Thoracic aorta (tissue), 2 donors: Measurements from ENCODE around the gene CCR7. TPM values are rescaled to one million over a fixed set of nuclear protein-coding genes. Genes with fewer than 3 reads are reported as not detected.

Experiments
- ATAC-seq: fragments of 150-250 bp; one replicate; pipeline ENCODE4 v1.8.0; 2017; ENCODE audit warnings: low read depth; ENCODE audit not compliant: insufficient number of reproducible peaks, low FRiP score
- DNase-seq: peaks from one replicate; pipeline ENCODE4 v3.0.0-alpha.2; 2020; ENCODE audit warnings: low spot score
- H3K27ac ChIP-seq, 2 donors: fragments of 200-600 bp; sonication (generic); 1 replicate in 1 of 2; 2 replicates in 1 of 2; pipeline ENCODE4 v1.5.1; 2016; ENCODE audit warnings: mild to moderate bottlenecking in 2 of 2, moderate library complexity in 2 of 2
- H3K27me3 ChIP-seq: fragments of 200-600 bp; sonication (generic); replicated peaks from 2 replicates; pipeline ENCODE4 v1.6.0; 2016; ENCODE audit warnings: mild to moderate bottlenecking; ENCODE audit not compliant: insufficient read depth
- H3K36me3 ChIP-seq: fragments of 200-600 bp; sonication (generic); one replicate; pipeline ENCODE4 v1.5.1; 2016
- H3K4me1 ChIP-seq, 2 donors: fragments of 200-600 bp; sonication (generic); 1 replicate in 1 of 2; 2 replicates in 1 of 2; pipeline versions ENCODE4 v1.5.1 to v1.6.0; 2016; ENCODE audit warnings: low read depth in 2 of 2, mild to moderate bottlenecking in 1 of 2; ENCODE audit not compliant: control insufficient read depth in 1 of 2
- H3K4me3 ChIP-seq: fragments of 200-600 bp; sonication (generic); 2 replicates; pipeline ENCODE4 v1.5.1; 2016; ENCODE audit warnings: mild to moderate bottlenecking
- H3K9me3 ChIP-seq: fragments of 200-600 bp; sonication (generic); 2 replicates; pipeline ENCODE4 v1.5.1; 2016
- CTCF ChIP-seq: fragments of 200-600 bp; sonication (generic); IDR thresholded peaks from one replicate; pipeline ENCODE4 v1.5.1; 2019; ENCODE audit warnings: antibody characterized with exemption
- total RNA-seq, 2 donors: library from RNA; depleted of rRNA; stranded (reverse); fragments of >200 nt; gene quantifications; one replicate each; pipeline versions ENCODE4 v1.1.0 to v1.2.3, GENCODE V29; 2016

The CCR7 gene
- total RNA-seq, 2 donors from 2014 or later, result not detected

- no peaks in the 10 kb centered on the region for H3K4me1 ChIP-seq
- H3K9me3 ChIP-seq, result peaks cover 4% of the 10 kb centered on the region
- no peaks in the 10 kb centered on the region for H3K27me3 ChIP-seq
- DNase-seq (no peak), ATAC-seq (no peak)
- TF ChIP-seq CTCF, result no peak
- no peak overlapping the region for H3K27ac ChIP-seq
- H3K4me3 ChIP-seq, result no peak overlapping the region
- H3K36me3 ChIP-seq, result no peaks in the 10 kb centered on the region
Measured at GRCh38 chr17:40524243-40524965, 40.9 kb downstream of the CCR7 start.

GRCh38 chr17:40522961-40523310 lies 42.3 kb downstream of the CCR7 start:
- H3K27ac ChIP-seq, result no peak overlapping the region
- ATAC-seq (no peak), DNase-seq (no peak)

GRCh38 chr17:40522250-40522960 lies 42.9 kb downstream of the CCR7 start:
- Histone ChIP-seq H3K9me3 (peaks cover 4% of the 10 kb centered on the region), H3K4me3 (no peak overlapping the region), H3K4me1 (no peaks in the 10 kb centered on the region), H3K27me3 (no peaks in the 10 kb centered on the region), H3K27ac (no peak overlapping the region), H3K36me3 (no peaks in the 10 kb centered on the region)
- ATAC-seq (no peak), DNase-seq (no peak)
- no peak for TF ChIP-seq CTCF

More at GRCh38 chr17:40522961-40523310, 42.3 kb downstream of the CCR7 start:
- no peak for TF ChIP-seq CTCF
- Histone ChIP-seq H3K36me3 (no peaks in the 10 kb centered on the region), H3K9me3 (peaks cover 4% of the 10 kb centered on the region), H3K4me1 (no peaks in the 10 kb centered on the region), H3K4me3 (no peak overlapping the region), H3K27me3 (no peaks in the 10 kb centered on the region)

- H3K36me3 ChIP-seq, result no peaks in the 10 kb centered on the region
- no peak overlapping the region for H3K4me3 ChIP-seq
- ATAC-seq (no peak), DNase-seq (no peak)
- no peak overlapping the region for H3K27ac ChIP-seq
- no peak for TF ChIP-seq CTCF
- no peaks in the 10 kb centered on the region for H3K4me1 ChIP-seq
- no peaks in the 10 kb centered on the region for H3K27me3 ChIP-seq
- peaks cover 4% of the 10 kb centered on the region for H3K9me3 ChIP-seq
Measured at GRCh38 chr17:40520991-40521453, 44.2 kb downstream of the CCR7 start.

- DNase-seq (no peak), ATAC-seq (no peak)
- Histone ChIP-seq H3K4me1 (no peaks in the 10 kb centered on the region), H3K27me3 (no peaks in the 10 kb centered on the region), H3K4me3 (no peak overlapping the region), H3K27ac (no peak overlapping the region), H3K36me3 (no peaks in the 10 kb centered on the region), H3K9me3 (no peaks in the 10 kb centered on the region)
- TF ChIP-seq CTCF, result no peak
Measured at GRCh38 chr17:40519089-40519775, 46.0 kb downstream of the CCR7 start.
